Transverse colon (tissue), 4 donors: ENCODE data around the gene ADNP.

Experiments
- POLR2A ChIP-seq: fragments of 450-650 bp; IDR thresholded peaks from one replicate; pipeline ENCODE4 v1.6.1; 2016; ENCODE audit warnings: antibody characterized with exemption, mild to moderate bottlenecking, moderate library complexity
- POLR2AphosphoS5 ChIP-seq, 3 donors: sonication (generic); formaldehyde crosslinking; IDR thresholded peaks; one replicate each; pipeline ENCODE4 v1.6.1; 2016; ENCODE audit warnings: antibody characterized with exemption in 3 of 3
- TF ChIP-seq, protein P1 (sequence below), 5 experiments: fragments of 200-600 bp in 3 of 5; fragments of 450-650 bp in 2 of 5; sonication (generic) in 3 of 5; IDR thresholded peaks; 1 replicate in 2 of 5; 2 replicates in 3 of 5; pipeline ENCODE4 v1.5.1; 2016 to 2017; ENCODE audit warnings: antibody characterized with exemption in 5 of 5, inconsistent platforms in 3 of 5, mild to moderate bottlenecking in 2 of 5, moderate library complexity in 1 of 5

DNA sequence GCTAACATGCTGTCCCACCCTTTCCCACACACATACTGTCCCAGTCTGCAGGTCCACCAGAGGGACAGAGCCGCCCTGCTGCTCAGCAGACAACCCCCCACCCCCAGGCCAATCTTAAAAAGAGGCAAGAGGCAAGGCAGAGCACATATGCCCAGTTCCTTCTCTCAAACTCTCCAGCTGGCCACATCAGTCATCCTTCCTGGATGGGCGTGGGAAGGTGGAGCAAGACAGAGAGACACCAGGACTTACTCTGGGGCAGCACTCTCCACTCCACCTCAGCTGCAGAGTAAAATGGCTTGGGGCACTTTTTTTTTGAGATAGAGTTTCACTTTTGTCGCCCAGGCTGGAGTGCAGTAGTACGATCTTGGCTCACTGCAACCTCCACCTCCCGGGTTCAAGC, 38.2 kb upstream of the ADNP start:
- TF ChIP-seq POLR2A = no peak
- TF ChIP-seq, protein P1, sequence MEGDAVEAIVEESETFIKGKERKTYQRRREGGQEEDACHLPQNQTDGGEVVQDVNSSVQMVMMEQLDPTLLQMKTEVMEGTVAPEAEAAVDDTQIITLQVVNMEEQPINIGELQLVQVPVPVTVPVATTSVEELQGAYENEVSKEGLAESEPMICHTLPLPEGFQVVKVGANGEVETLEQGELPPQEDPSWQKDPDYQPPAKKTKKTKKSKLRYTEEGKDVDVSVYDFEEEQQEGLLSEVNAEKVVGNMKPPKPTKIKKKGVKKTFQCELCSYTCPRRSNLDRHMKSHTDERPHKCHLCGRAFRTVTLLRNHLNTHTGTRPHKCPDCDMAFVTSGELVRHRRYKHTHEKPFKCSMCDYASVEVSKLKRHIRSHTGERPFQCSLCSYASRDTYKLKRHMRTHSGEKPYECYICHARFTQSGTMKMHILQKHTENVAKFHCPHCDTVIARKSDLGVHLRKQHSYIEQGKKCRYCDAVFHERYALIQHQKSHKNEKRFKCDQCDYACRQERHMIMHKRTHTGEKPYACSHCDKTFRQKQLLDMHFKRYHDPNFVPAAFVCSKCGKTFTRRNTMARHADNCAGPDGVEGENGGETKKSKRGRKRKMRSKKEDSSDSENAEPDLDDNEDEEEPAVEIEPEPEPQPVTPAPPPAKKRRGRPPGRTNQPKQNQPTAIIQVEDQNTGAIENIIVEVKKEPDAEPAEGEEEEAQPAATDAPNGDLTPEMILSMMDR (IDR thresholded peaks at IDR 0.05) = no peak
- TF ChIP-seq POLR2AphosphoS5 (IDR thresholded peaks at IDR 0.05) = no peak
